SHP77 treated with DMSO at 0.1 percent for 48 hours (cell line): ENCODE data around the gene PRMT1.
A peak's percentile ranks its signal among the peaks of the same experiment; 100 is the strongest.
"Not testable (repeated sequence)": the region's sequence is repeated elsewhere in the genome, so short reads cannot be mapped to it uniquely, and the experiment has no call there.

Experiments
- DNase-seq: peaks from one replicate; lab custom pipeline; 2025; lab: John Stamatoyannopoulos, UW

PRMT1 gene

GRCh38 chr19:49677231-49677900 is at the start of gene PRMT1:
Gene PRMT1 (plus strand): TSS chr19:49677271. CDS start chr19:49677281, 10 bp downstream.
- no peak for DNase-seq

GRCh38 chr19:49629659-49630058 is 47.4 kb upstream of the PRMT1 start:
- DNase-seq, result no peak

- DNase-seq, result no peak
Observed at GRCh38 chr19:49631014-49631588, 46.0 kb upstream of the PRMT1 start.

GRCh38 chr19:49631610-49632192 is 45.4 kb upstream of the PRMT1 start:
- no peak for DNase-seq

GRCh38 chr19:49632576-49632975 is 44.5 kb upstream of the PRMT1 start:
- no peak for DNase-seq

GRCh38 chr19:49633273-49633672 is 43.8 kb upstream of the PRMT1 start:
- DNase-seq, result not testable (repeated sequence)

- no peak for DNase-seq
Observed at GRCh38 chr19:49635530-49636232, 41.4 kb upstream of the PRMT1 start.

GRCh38 chr19:49636233-49636932 is 40.7 kb upstream of the PRMT1 start:
- no peak for DNase-seq

- DNase-seq, result no peak
Observed at GRCh38 chr19:49637821-49638738, 39.0 kb upstream of the PRMT1 start.

- no peak for DNase-seq
Observed at GRCh38 chr19:49639401-49640112, 37.5 kb upstream of the PRMT1 start.

GRCh38 chr19:49640113-49640898 is 36.8 kb upstream of the PRMT1 start, which contains the start of gene RRAS:
Gene RRAS (minus strand): TSS chr19:49640143. CDS start chr19:49640098, 45 bp downstream.
- peak; percentile 97 for DNase-seq

GRCh38 chr19:49641688-49642491 is 35.2 kb upstream of the PRMT1 start, which contains the start of gene SCAF1:
Gene SCAF1 (plus strand): TSS chr19:49642209. CDS start chr19:49645027, 2,818 bp downstream.
- peak; percentile 97 for DNase-seq

GRCh38 chr19:49642492-49643035 is 34.5 kb upstream of the PRMT1 start:
- DNase-seq, result no peak

- no peak for DNase-seq
Observed at GRCh38 chr19:49643466-49643865, 33.6 kb upstream of the PRMT1 start.

GRCh38 chr19:49645592-49645991 is 31.5 kb upstream of the PRMT1 start:
- no peak for DNase-seq

- DNase-seq, result no peak
Observed at GRCh38 chr19:49645995-49646394, 31.1 kb upstream of the PRMT1 start.

- DNase-seq, result no peak
Observed at GRCh38 chr19:49646586-49646985, 30.5 kb upstream of the PRMT1 start.
